Right lung (tissue), 5 donors: ENCODE data around the gene FRAS1. TPM values are rescaled to one million over a fixed set of nuclear protein-coding genes. Genes with fewer than 3 reads are reported as not detected.
"Not testable (repeated sequence)": the region's sequence is repeated elsewhere in the genome, so short reads cannot be mapped to it uniquely, and the experiment has no call there.

Experiments used
- DNase-seq, 2 donors: peaks; one replicate each; pipeline ENCODE4 v3.0.0-alpha.2; 2013
- polyA plus RNA-seq, 5 donors: library from polyadenylated mRNA; unstranded; fragments of 120-200 nt; gene quantifications; one replicate each; pipeline versions ENCODE4 v1.2.1 to v1.2.3, GENCODE V29; 2013; ENCODE audit warnings: inconsistent platforms in 1 of 5, low replicate concordance in 1 of 5; ENCODE audit not compliant: insufficient read length in 5 of 5, insufficient read depth in 1 of 5

Gene FRAS1
- polyA plus RNA-seq, 5 donors, result 23.5 to 45.6 (median 42.8) TPM

- DNase-seq, result no peak
These were observed 105.7 kb downstream of the FRAS1 start for GRCh38 chr4:78162821-78163220.

- DNase-seq, result no peak
These were observed 108.6 kb downstream of the FRAS1 start for GRCh38 chr4:78165758-78166157.

- DNase-seq, result no peak
These were observed 109.5 kb downstream of the FRAS1 start for GRCh38 chr4:78166622-78167021.

GRCh38 chr4:78167510-78167909, 110.4 kb downstream of the FRAS1 start:
- no peak for DNase-seq

- no peak for DNase-seq
These were observed 110.9 kb downstream of the FRAS1 start for GRCh38 chr4:78168029-78168428.

- no peak for DNase-seq
These were observed 112.6 kb downstream of the FRAS1 start for GRCh38 chr4:78169728-78170127.

- no peak for DNase-seq
These were observed 114.4 kb downstream of the FRAS1 start for GRCh38 chr4:78171482-78171881.

GRCh38 chr4:78174891-78175290, 117.8 kb downstream of the FRAS1 start:
- no peak for DNase-seq

- DNase-seq, result no peak
These were observed 122.1 kb downstream of the FRAS1 start for GRCh38 chr4:78179196-78179595.

- not testable (repeated sequence) for DNase-seq
These were observed 124.6 kb downstream of the FRAS1 start for GRCh38 chr4:78181681-78182234.

- DNase-seq, result no peak
These were observed 127.5 kb downstream of the FRAS1 start for GRCh38 chr4:78184584-78184983.

GRCh38 chr4:78185117-78185516, 128.0 kb downstream of the FRAS1 start:
- DNase-seq, result no peak

- no peak for DNase-seq
These were observed 129.7 kb downstream of the FRAS1 start for GRCh38 chr4:78186597-78187543.

GRCh38 chr4:78190068-78190467, 132.9 kb downstream of the FRAS1 start:
- no peak for DNase-seq

GRCh38 chr4:78190595-78190994, 133.5 kb downstream of the FRAS1 start:
- DNase-seq, result no peak

- no peak for DNase-seq
These were observed 140.8 kb downstream of the FRAS1 start for GRCh38 chr4:78197947-78198346.

- DNase-seq, result no peak
These were observed 142.9 kb downstream of the FRAS1 start for GRCh38 chr4:78199984-78200383.

- no peak for DNase-seq
These were observed 143.8 kb downstream of the FRAS1 start for GRCh38 chr4:78200949-78201348.

GRCh38 chr4:78204176-78204575, 147.1 kb downstream of the FRAS1 start:
- no peak for DNase-seq

GRCh38 chr4:78205591-78205990, 148.5 kb downstream of the FRAS1 start:
- no peak for DNase-seq

- no peak for DNase-seq
These were observed 150.4 kb downstream of the FRAS1 start for GRCh38 chr4:78207541-78207940.

GRCh38 chr4:78207951-78208350, 150.8 kb downstream of the FRAS1 start:
- no peak for DNase-seq

- DNase-seq, result not testable (repeated sequence)
These were observed 151.8 kb downstream of the FRAS1 start for GRCh38 chr4:78208896-78209295.
